ENCODE results near the gene AKNA.

- TF ChIP-seq GATA3 (IDR thresholded peaks at IDR 0.05; ENCODE audit: low read depth, low read length) (no peak), GATA2 (IDR thresholded peaks at IDR 0.05; ENCODE audit: low read depth, low read length) (no peak)
Observed at GRCh38 chr9:114365194-114365593, 22.6 kb downstream of the AKNA start.

Measured in SH-SY5Y (cell line).